SU-DHL-6 (cell line): Measurements from ENCODE around the gene CLDN4.

Experiments used
- H2AFZ ChIP-seq: fragments of 200-600 bp; sonication (generic); 2 replicates; pipeline ENCODE4 v1.6.1; 2014; ENCODE audit warnings: low read depth, mild to moderate bottlenecking, moderate library complexity, mixed read lengths, antibody characterized with exemption, low read length; ENCODE audit not compliant: severe bottlenecking
- H3F3A ChIP-seq: fragments of 200-600 bp; shearing (Covaris generic); 2 replicates; pipeline ENCODE4 v1.6.0; 2016; ENCODE audit warnings: antibody characterized with exemption, mild to moderate bottlenecking; ENCODE audit not compliant: insufficient read depth
- H3K27ac ChIP-seq: fragments of 200-600 bp; sonication (generic); 2 replicates; pipeline ENCODE4 v1.5.1; 2016; ENCODE audit warnings: low read depth, mild to moderate bottlenecking, low read length, moderate library complexity, mixed read lengths
- H3K27me3 ChIP-seq: fragments of 200-600 bp; sonication (generic), shearing (Covaris generic); 2 replicates; pipeline ENCODE4 v1.6.0; 2014; ENCODE audit warnings: mild to moderate bottlenecking, low read length
- H3K36me3 ChIP-seq: fragments of 200-600 bp; sonication (generic); 2 replicates; pipeline ENCODE4 v1.6.1; 2014; ENCODE audit warnings: mild to moderate bottlenecking, low read length, mixed read lengths
- H3K4me2 ChIP-seq: fragments of 300-600, 200-600 bp; shearing (Covaris generic), sonication (generic); 2 replicates; pipeline ENCODE4 v1.6.0; 2014; ENCODE audit warnings: low read length, low read depth, mild to moderate bottlenecking; ENCODE audit not compliant: poor library complexity, severe bottlenecking
- H3K4me3 ChIP-seq: fragments of 200-600 bp; sonication (generic); 2 replicates; pipeline ENCODE4 v1.5.1; 2014; ENCODE audit warnings: antibody characterized with exemption, low read length, mild to moderate bottlenecking, mixed read lengths; ENCODE audit not compliant: insufficient read depth, poor library complexity, severe bottlenecking
- H3K79me2 ChIP-seq: fragments of 200-600 bp; sonication (generic); 2 replicates; pipeline ENCODE4 v1.6.1; 2014; ENCODE audit warnings: mild to moderate bottlenecking, low read length, moderate library complexity; ENCODE audit not compliant: insufficient read depth
- H3K9ac ChIP-seq: fragments of 200-600 bp; sonication (generic); 2 replicates; pipeline ENCODE4 v1.7.0; 2014; ENCODE audit warnings: mild to moderate bottlenecking, low read length
- H3K9me2 ChIP-seq: fragments of 200-600 bp; sonication (generic); replicated peaks from 2 replicates; pipeline ENCODE4 v1.6.1; 2014; ENCODE audit warnings: low read length; ENCODE audit not compliant: insufficient read depth
- H3K9me3 ChIP-seq: fragments of 200-600 bp; sonication (generic); 2 replicates; pipeline ENCODE4 v1.6.1; 2014; ENCODE audit warnings: low read length, mixed read lengths; ENCODE audit not compliant: insufficient read depth
- H4K20me1 ChIP-seq: fragments of 200-600 bp; sonication (generic); 2 replicates; pipeline ENCODE4 v1.6.1; 2014; ENCODE audit warnings: low read depth, mild to moderate bottlenecking, antibody characterized with exemption, low read length, moderate library complexity, mixed read lengths
- EZH2phosphoT487 ChIP-seq: fragments of 200-600 bp; sonication (generic), shearing (Covaris generic); conservative IDR thresholded peaks from 2 replicates; pipeline ENCODE4 v1.6.1; 2018; ENCODE audit warnings: mild to moderate bottlenecking, antibody characterized with exemption, low read length, moderate library complexity, mixed read lengths
- TF ChIP-seq, protein P1 (sequence below): fragments of 200-600 bp; sonication (generic); IDR thresholded peaks from one replicate; pipeline ENCODE4 v1.5.1; 2017; ENCODE audit warnings: antibody characterized with exemption, mild to moderate bottlenecking, low read length, moderate library complexity; ENCODE audit not compliant: insufficient read depth, poor library complexity, severe bottlenecking

Gene CLDN4

DNA sequence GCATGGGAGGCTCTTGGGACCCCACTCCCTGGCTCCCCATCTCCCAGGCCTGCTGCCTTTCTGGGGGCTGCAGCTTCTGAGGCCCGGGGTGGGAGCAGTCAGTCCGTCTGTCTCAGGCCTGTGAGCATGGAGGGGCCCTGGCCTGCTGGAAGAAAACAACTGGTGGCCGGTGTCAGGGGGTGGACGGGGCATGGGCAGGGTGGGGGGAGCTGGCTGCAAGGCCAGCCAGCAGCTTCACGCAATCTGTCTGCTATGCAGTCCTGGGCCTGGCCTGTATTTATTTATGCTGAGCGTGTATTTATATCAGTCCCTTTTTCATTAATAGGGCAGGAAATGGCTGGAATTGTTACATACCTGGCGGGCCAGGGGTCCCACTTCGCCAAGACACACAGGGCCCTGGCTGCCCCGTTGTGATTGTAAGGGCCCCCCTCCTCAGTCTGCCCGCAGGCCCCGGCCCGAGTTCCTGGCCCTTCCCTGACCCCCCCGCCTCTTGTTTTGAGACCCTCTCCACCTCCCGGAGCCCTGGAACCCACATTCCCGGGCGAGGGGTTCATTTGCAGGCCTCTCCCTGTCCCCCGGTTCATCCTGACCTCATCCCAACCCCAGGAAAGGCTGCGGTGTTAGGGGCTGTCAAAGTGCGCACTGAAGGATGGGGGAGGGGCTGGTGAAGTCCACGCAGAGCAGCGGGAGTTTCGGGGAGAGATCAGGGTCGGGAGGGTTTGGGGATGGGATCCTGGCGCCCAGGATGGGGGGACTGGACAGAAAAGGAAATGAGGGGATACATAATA is 38.4 kb downstream of the CLDN4 start:
- Histone ChIP-seq H4K20me1 (no peaks in the 10 kb centered on the region), H3K4me3 (no peak overlapping the region), H3K27me3 (no peaks in the 10 kb centered on the region), H3K4me2 (no peak overlapping the region), H2AFZ (no peak overlapping the region), H3F3A (no peaks in the 10 kb centered on the region), H3K9ac (no peak overlapping the region), H3K27ac (no peak overlapping the region), H3K9me2 (no peaks in the 10 kb centered on the region), H3K9me3 (no peaks in the 10 kb centered on the region), H3K36me3 (no peaks in the 10 kb centered on the region), H3K79me2 (no peaks in the 10 kb centered on the region)
- TF ChIP-seq EZH2phosphoT487 = no peak
- TF ChIP-seq, protein P1, sequence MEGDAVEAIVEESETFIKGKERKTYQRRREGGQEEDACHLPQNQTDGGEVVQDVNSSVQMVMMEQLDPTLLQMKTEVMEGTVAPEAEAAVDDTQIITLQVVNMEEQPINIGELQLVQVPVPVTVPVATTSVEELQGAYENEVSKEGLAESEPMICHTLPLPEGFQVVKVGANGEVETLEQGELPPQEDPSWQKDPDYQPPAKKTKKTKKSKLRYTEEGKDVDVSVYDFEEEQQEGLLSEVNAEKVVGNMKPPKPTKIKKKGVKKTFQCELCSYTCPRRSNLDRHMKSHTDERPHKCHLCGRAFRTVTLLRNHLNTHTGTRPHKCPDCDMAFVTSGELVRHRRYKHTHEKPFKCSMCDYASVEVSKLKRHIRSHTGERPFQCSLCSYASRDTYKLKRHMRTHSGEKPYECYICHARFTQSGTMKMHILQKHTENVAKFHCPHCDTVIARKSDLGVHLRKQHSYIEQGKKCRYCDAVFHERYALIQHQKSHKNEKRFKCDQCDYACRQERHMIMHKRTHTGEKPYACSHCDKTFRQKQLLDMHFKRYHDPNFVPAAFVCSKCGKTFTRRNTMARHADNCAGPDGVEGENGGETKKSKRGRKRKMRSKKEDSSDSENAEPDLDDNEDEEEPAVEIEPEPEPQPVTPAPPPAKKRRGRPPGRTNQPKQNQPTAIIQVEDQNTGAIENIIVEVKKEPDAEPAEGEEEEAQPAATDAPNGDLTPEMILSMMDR = no peak

DNA sequence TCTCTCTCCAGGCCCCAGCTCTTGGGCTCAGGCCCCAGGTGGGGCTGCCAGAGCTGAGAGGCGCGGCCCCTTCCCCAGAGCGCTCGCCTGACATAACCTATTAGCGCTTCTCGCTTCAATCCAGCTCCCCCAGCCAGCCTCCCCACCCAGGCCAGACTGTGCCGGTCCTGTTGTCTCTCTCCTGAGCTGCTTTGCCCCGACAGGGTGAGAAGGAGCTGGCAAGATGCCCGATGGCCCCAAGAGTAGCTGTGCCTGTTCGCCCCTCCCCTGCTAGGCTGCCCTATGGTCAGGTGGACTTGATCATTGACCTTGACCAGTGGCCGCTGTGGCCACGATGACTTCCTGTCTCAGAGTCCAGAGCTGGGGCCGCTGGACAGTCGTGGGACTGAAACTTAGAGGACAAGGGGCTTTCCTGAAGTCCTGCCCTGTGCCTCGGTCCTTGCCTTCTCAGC is 39.3 kb downstream of the CLDN4 start:
- H3K79me2 ChIP-seq = no peaks in the 10 kb centered on the region
- H3K27ac ChIP-seq = no peak overlapping the region
- H3K36me3 ChIP-seq = no peaks in the 10 kb centered on the region
- H3K4me3 ChIP-seq = no peak overlapping the region
- H3K4me2 ChIP-seq = no peak overlapping the region
- H2AFZ ChIP-seq = no peak overlapping the region
- H3F3A ChIP-seq = no peaks in the 10 kb centered on the region
- no peaks in the 10 kb centered on the region for H3K27me3 ChIP-seq
- H3K9me2 ChIP-seq = no peaks in the 10 kb centered on the region
- no peaks in the 10 kb centered on the region for H4K20me1 ChIP-seq
- H3K9ac ChIP-seq = no peak overlapping the region
- TF ChIP-seq, protein P1 = no peak
- no peak for TF ChIP-seq EZH2phosphoT487
- no peaks in the 10 kb centered on the region for H3K9me3 ChIP-seq

DNA sequence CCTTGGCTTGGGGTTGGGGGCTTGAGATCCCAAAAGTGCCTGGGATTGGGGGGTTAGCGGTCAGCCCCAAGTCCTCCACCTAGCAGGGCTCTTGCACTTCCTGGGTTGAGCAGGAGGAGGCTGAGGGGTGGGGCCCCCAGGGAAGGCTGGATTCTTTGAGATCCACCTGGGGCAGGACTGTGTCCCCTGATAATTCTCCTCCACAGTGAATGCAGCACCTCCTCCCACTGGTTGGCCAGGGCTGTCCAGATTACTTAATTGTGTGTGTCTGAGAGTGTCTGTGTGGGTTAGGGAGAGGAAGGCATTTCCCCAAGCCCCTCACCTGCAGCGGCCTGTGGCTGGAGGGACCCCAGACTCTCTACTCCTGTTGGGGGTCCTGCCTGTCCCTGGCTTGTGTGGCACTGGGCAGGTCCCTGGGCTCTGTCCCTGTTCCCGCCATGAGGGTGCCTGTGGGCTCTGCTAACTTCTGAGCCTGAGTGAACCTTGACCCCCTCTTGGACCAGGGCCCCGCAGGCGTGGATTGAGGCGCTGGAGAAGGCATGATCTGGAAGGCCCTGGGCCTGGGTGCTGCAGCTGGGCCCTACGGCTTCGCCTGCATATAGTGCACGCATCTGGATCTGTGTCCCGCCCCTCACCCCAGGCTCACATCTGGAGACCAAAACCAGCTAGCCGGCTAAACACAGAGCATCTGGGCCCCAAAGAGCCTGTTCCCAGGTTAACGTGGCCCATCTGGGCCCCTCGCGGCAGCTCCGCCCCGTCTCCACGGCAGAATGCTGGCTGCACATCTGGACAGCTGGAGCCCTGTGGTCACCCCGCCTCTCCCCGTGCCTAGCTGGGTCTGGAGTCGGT is 40.6 kb downstream of the CLDN4 start:
- Histone ChIP-seq H3K79me2 (no peaks in the 10 kb centered on the region), H3K27me3 (no peaks in the 10 kb centered on the region), H3K9me3 (no peaks in the 10 kb centered on the region), H3K4me3 (no peak overlapping the region), H3K4me2 (no peak overlapping the region), H3K27ac (no peak overlapping the region), H3K36me3 (no peaks in the 10 kb centered on the region), H3K9ac (no peak overlapping the region), H2AFZ (no peak overlapping the region), H4K20me1 (no peaks in the 10 kb centered on the region), H3K9me2 (no peaks in the 10 kb centered on the region), H3F3A (no peaks in the 10 kb centered on the region)
- TF ChIP-seq, protein P1 = no peak
- TF ChIP-seq EZH2phosphoT487 = no peak
